HPDE6-E6E7 (cell line): ENCODE measurements around the gene MRPS23.
A peak's percentile ranks its signal among the peaks of the same experiment; 100 is the strongest.

Experiments used
- DNase-seq: peaks from one replicate; pipeline ENCODE4 v3.0.0; 2011; ENCODE audit warnings: missing footprints; ENCODE audit errors: extremely low spot score

The MRPS23 gene

GRCh38 chr17:57838857-57839570, 10.8 kb downstream of the MRPS23 start:
- DNase-seq = no peak

DNA sequence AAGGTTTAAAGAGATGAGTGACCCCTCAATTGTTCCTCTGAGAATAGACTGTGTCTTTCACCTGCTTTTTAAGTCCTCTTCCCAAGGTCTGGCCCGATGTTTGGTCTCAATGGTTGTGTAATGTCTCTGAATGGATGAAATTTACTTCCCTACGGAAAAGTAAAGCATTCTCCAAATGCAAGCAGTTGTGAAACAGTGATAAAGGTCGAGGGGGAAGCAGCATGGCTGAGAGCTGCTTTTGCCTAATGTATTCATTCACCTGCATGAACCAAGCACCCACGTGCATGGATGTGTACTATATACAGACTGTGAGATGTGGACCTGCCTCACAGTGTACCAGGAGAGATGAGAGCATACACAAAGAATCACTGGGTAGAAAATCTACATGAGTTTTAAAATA, 11.4 kb downstream of the MRPS23 start:
- DNase-seq = no peak

- DNase-seq = no peak
Measured at GRCh38 chr17:57835333-57835900, 14.4 kb downstream of the MRPS23 start.

DNA sequence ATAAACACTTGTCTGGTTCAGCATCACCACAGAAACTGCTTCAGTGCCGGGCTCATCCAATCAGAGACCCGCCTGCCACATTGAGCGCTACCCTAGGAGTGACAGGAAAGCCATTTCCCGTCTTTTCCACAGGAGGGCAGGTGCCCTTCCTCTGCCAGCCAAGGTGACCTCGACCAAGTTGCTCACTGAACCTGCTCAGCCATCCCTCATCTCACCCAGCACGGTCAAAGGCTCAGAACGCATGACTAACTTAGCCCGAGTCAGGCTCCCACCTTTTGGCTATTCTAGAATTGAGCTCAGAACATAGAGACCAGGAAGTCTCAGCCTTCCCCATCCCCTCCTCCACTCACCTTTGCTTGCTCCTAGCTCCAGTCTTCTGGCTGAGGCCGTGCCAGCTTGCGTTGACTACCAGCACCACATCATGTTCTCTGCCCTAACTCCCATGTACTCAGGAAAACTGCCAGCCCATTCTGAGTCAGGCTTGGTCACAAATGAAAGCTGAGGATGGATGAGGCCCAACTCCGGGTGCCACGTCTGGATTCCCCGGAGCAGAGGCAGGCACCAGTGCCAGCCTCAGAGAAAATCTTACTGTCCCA, 15.6 kb downstream of the MRPS23 start:
- DNase-seq = no peak

- DNase-seq = no peak
Measured at GRCh38 chr17:57833179-57833939, 16.5 kb downstream of the MRPS23 start.

DNA sequence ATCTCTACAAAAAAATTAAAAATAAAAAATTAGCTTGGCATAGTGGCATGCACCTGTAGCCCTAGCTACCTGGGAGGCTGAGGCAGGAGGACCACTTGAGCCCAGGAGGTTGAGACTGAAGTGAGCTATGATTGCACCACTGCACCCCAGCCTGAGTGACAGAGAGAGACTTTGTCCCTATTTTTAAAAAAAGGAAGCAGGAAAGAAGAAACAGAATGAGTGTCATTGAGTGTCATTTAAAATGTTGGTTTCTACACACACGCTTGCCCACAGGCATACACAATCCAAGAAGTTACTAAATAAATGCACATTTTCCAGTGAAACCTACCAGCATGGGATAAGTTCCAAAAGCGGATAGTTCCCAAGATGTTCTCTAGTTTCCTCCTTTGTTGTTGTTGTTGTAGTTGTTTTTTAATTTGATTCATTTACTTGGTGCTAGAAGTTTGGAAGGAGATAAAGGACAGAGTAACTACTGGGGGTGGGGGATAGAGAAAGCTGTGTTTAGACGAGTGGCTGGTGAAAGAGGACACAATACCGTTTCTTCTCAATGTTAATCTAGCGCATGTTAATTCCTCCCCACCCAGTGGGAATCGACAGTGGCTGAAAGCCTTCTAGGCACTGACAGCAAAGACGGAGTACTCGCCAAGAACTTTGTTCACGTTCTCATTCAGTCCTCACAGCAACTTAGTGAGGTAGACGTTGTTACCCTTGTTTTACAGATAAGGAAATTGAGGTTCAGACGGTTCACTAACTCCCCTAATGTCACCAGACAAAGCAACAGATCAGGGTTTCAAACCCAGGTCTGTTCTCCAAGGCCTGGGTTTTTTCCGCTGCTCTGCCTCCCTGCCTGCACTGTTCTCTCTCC, 17.3 kb downstream of the MRPS23 start:
- no peak for DNase-seq

DNA sequence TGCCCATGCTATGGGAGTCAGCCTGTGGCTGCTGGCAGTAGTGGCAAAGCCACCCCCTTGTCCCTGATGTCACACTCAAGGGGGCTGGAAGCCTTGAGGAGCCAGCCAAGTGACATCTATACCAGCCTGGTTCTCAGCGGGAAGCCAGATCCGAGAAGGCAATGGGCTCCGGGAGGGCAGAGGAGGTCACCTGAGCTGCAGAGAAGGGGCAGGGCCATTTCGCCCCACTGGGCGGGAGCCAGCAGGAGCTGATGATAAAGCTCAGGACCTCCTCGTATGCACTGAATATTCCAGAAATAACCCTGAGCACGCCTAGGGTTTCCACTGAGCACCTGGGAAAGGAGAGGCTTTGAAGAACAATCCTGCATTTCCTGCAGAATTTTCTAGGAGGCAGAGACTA, 19.0 kb downstream of the MRPS23 start:
- DNase-seq = no peak

DNA sequence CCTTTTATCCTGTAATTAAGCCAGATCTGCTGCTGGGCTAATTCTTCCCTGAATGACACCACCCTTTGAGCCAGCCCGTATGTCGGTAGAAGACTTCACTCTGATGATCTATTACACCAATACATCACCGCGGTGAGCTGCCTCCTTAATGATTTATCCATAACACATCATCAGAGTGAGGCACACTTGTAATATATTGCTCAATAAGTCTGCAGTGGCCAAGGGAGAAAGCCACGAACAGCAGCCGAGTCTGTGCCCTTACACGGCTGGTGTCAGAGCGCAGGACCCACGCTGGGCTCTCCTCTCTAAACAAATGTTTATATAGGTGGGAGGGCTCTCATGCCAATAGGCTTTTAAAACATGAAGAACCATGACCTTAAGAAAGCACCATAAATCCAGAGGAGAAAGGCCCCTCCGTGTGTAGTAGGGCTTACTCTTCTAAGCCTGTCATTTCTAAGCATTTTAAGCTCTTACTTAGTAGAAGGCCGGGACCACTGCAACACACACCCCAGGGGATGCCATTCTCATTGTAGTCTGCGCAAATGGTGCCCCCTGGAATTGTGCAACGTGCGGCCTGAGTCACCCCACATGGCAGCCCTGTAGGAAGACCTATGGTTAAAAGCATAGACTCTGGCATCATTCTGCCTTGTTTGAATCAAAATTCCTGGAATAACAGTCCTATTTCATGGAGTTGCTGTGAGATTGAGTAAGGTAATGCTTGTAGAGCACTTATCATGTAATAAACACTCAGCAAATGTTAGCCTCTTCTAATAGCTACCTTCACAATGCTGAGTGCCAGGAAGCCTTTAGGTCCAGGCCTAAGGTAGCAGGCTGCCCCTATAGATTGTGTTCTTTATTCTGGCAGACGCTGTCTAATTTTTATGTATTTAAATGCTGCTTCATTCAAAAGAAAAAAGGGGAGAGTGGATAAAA, 26.1 kb downstream of the MRPS23 start:
- no peak for DNase-seq

GRCh38 chr17:57819867-57820266, 30.0 kb downstream of the MRPS23 start:
- DNase-seq = no peak

GRCh38 chr17:57819285-57819684, 30.6 kb downstream of the MRPS23 start:
- peak; percentile 35 for DNase-seq

DNA sequence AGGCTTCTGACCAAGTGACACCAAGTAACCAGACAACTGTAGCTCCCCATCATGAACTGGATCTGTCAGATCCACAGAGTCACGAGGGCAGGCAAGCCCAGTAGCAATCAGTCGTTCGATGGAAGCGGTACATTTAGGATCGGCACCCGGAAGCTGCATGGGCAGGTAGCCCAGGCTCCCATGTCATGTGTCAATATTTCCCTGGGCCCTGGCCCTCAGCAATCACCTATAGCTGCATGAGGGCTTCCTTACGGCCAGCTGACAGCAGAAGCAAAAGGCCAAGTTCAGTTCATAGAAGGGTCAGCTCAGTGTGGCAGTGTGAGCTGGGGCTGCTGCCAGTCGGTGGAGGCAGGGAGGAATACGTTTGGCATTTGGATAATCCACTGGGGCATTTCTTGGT, 31.8 kb downstream of the MRPS23 start:
- DNase-seq = no peak

- DNase-seq = no peak
Measured at GRCh38 chr17:57817299-57817698, 32.5 kb downstream of the MRPS23 start.

GRCh38 chr17:57814421-57814820, 35.4 kb downstream of the MRPS23 start:
- no peak for DNase-seq

- no peak for DNase-seq
Measured at GRCh38 chr17:57811638-57812280, 38.1 kb downstream of the MRPS23 start.

DNA sequence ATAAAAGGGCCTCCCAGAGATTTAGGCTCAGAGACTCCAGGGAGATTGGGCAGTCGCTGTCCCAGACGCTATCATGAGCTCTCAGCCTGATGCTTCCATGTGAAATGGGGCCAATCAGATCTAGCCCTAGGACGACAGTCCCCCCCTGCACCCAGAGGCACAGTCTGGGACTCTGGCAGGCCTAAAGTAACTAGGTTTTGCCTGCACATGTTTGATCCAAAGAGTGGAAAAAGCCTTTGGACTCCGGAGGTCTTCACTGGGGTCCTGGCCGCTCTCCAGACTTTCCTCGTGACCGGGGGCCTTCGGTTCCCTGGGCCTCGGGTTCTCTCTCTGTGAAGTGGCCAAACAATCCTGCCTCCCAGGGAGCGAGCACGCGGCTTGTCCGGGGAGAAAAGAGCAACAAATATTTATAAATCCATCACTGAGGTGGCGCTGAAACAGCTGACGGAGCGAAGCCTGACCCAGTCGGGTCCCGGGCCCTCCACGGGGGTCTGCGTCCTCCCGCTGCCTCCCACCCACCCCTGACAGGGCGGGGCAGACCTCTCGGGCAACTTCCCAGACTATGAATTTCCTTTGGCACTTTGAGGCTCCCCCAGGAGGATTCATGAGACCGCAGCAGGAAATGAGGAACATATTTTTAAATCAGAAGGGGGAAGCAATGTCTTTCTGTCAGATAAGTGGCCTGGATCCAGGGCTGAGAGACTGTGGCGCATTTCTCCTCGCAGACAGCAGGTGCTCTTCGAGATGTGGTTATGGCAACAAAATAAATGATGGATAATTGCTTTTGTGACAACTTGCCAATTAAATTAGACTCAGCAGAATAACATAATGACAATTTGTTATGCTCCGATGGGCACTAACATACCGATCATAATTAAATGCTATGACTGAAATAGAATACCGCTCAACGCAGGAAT, 38.9 kb downstream of the MRPS23 start:
- no peak for DNase-seq

DNA sequence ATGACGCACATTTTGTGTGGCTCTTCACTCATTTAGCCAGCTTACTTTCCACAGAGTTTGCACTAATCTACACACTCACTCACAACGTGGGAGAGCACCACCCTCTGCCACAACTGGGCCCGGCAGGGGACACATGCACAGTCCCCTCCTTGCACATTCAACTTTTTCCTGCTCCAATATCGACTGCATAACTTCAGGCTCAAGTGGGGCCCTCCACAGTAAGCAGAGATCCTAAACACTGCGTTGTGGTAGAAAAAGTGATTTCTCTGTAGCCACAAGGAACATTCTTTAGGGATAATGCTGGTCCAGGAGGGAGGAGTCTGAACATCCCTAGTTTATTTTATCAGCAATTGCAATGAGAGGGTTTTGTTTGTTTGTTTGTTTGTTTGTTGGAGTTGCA, 40.0 kb downstream of the MRPS23 start:
- no peak for DNase-seq

GRCh38 chr17:57808882-57809281, 41.0 kb downstream of the MRPS23 start:
- DNase-seq = no peak

DNA sequence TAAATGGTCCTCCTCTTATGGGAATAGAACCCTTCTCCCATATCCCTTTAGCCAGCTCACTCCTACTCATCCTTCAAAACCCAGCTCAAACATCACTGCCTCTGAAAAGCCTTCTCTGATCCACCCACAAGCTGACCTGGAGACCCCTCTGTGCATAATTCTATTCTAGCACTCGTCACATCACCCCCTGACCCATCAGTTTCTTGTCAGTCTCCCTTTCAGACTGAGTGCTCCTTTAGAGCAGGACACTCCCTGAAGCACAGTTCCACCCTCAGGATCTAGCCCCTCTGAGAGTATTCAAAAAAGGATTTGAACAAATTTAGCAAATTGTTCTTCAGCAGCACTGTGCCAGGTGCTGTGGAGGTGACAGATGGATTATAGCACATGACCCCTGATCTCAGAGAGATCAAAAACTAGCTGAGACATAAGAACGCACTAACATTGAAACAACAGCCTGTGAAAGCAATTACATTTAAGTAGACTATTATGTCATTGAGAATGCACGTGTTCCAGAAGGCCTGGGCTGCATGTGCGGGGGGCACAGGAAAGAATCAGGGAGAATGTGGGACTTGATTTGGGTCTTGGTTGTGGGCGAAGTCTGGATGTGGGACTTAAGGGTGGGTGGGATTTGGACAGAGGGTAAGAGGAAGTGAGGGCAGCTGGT, 43.5 kb downstream of the MRPS23 start:
- DNase-seq = no peak
